Mesenchymal stem cell (in vitro differentiated cells and primary cell): ENCODE results near the gene DNAH3.
"Not testable (repeated sequence)": the region's sequence is repeated elsewhere in the genome, so short reads cannot be mapped to it uniquely, and the experiment has no call there.

Experiments used
- DNase-seq: peaks from one replicate; pipeline ENCODE4 v3.0.0-alpha.2; 2013
- H2AFZ ChIP-seq: one replicate; pipeline ENCODE4 v1.6.1; 2013; ENCODE audit warnings: low read depth, mild to moderate bottlenecking, control low read depth, inconsistent platforms, low read length, moderate library complexity
- H2AK5ac ChIP-seq: 2 replicates; pipeline ENCODE4 v1.6.1; 2013; ENCODE audit warnings: low read length, moderate library complexity, mild to moderate bottlenecking, inconsistent platforms; ENCODE audit not compliant: severe bottlenecking
- H2BK120ac ChIP-seq: one replicate; pipeline ENCODE4 v1.6.1; 2013; ENCODE audit warnings: low read depth, mild to moderate bottlenecking, inconsistent platforms, low read length, moderate library complexity
- H2BK12ac ChIP-seq, 2 experiments: one replicate each; pipeline ENCODE4 v1.6.1; 2013; ENCODE audit warnings: inconsistent platforms in 2 of 2, low read length in 2 of 2, mild to moderate bottlenecking in 2 of 2, moderate library complexity in 2 of 2, control low read depth in 1 of 2
- H2BK15ac ChIP-seq: one replicate; pipeline ENCODE4 v1.6.1; 2013; ENCODE audit warnings: mild to moderate bottlenecking, low read depth, inconsistent platforms; ENCODE audit not compliant: poor library complexity, severe bottlenecking
- H2BK5ac ChIP-seq: 2 replicates; pipeline ENCODE4 v1.6.1; 2013; ENCODE audit warnings: low read depth, mild to moderate bottlenecking, low read length, control low read depth, inconsistent platforms; ENCODE audit not compliant: poor library complexity, severe bottlenecking
- H3K14ac ChIP-seq, 2 experiments: one replicate each; pipeline ENCODE4 v1.6.1; 2013; ENCODE audit warnings: inconsistent platforms in 2 of 2, low read length in 2 of 2, control low read depth in 1 of 2, mild to moderate bottlenecking in 1 of 2, moderate library complexity in 1 of 2
- H3K18ac ChIP-seq, 2 experiments: one replicate each; pipeline ENCODE4 v1.6.1; 2013; ENCODE audit warnings: inconsistent platforms in 2 of 2, low read length in 2 of 2, control low read depth in 1 of 2, low read depth in 1 of 2, mild to moderate bottlenecking in 1 of 2
- H3K23ac ChIP-seq, 2 experiments: one replicate each; pipeline ENCODE4 v1.6.1; 2013; ENCODE audit warnings: inconsistent platforms in 2 of 2, low read length in 2 of 2, mild to moderate bottlenecking in 2 of 2, moderate library complexity in 2 of 2, control low read depth in 1 of 2
- H3K27ac ChIP-seq: 2 replicates; pipeline ENCODE4 v1.5.1; 2013; ENCODE audit warnings: mild to moderate bottlenecking, moderate library complexity, low read length, control low read depth, inconsistent platforms; ENCODE audit not compliant: poor library complexity, severe bottlenecking
- H3K27me3 ChIP-seq, 2 experiments: 2 replicates each; pipeline versions ENCODE4 v1.6.1 to v1.7.0; 2013; ENCODE audit warnings: low read length in 2 of 2, mild to moderate bottlenecking in 2 of 2, moderate library complexity in 2 of 2, control low read depth in 1 of 2, inconsistent platforms in 1 of 2; ENCODE audit not compliant: control insufficient read depth in 1 of 2, insufficient read depth in 1 of 2
- H3K36me3 ChIP-seq, 2 experiments: 2 replicates each; pipeline versions ENCODE4 v1.6.1 to v1.7.0; 2013; ENCODE audit warnings: low read length in 2 of 2, control low read depth in 1 of 2, inconsistent platforms in 1 of 2, low read depth in 1 of 2, mild to moderate bottlenecking in 1 of 2; ENCODE audit not compliant: insufficient read depth in 2 of 2, control insufficient read depth in 1 of 2
- H3K4ac ChIP-seq, 2 experiments: one replicate each; pipeline ENCODE4 v1.6.1; 2013; ENCODE audit warnings: inconsistent platforms in 2 of 2, low read length in 2 of 2, mild to moderate bottlenecking in 2 of 2, moderate library complexity in 2 of 2, control low read depth in 1 of 2, low read depth in 1 of 2
- H3K4me1 ChIP-seq: 2 replicates; pipeline ENCODE4 v1.6.1; 2013; ENCODE audit warnings: low read depth, low read length, control low read depth; ENCODE audit not compliant: control insufficient read depth, insufficient read depth
- H3K4me2 ChIP-seq: 2 replicates; pipeline ENCODE4 v1.6.1; 2013; ENCODE audit warnings: low read length, mild to moderate bottlenecking, inconsistent platforms; ENCODE audit not compliant: poor library complexity, severe bottlenecking
- H3K4me3 ChIP-seq, 2 experiments: 2 replicates each; pipeline versions ENCODE4 v1.5.1 to v1.7.0; 2013; ENCODE audit warnings: low read length in 2 of 2, mild to moderate bottlenecking in 2 of 2, control low read depth in 1 of 2, low read depth in 1 of 2; ENCODE audit not compliant: insufficient read depth in 1 of 2
- H3K79me1 ChIP-seq: replicated peaks from 2 replicates; pipeline ENCODE4 v1.6.1; 2013; ENCODE audit warnings: mild to moderate bottlenecking, control low read depth, low read length, inconsistent platforms; ENCODE audit not compliant: poor library complexity, severe bottlenecking
- H3K9ac ChIP-seq: 2 replicates; pipeline ENCODE4 v1.7.0; 2013; ENCODE audit warnings: mild to moderate bottlenecking, low read length, moderate library complexity
- H3K9me3 ChIP-seq: 2 replicates; pipeline ENCODE4 v1.7.0; 2013; ENCODE audit warnings: mild to moderate bottlenecking, low read length; ENCODE audit not compliant: control insufficient read depth
- H4K8ac ChIP-seq: one replicate; pipeline ENCODE4 v1.6.1; 2013; ENCODE audit warnings: inconsistent platforms, mild to moderate bottlenecking, low read length, moderate library complexity
- H4K91ac ChIP-seq: one replicate; pipeline ENCODE4 v1.6.1; 2013; ENCODE audit warnings: mild to moderate bottlenecking, low read length, inconsistent platforms
- WGBS: methylation state at CpG from one replicate; pipeline ENCODE4 v1.1.7; 2013; ENCODE audit warnings: mixed read lengths; 5-methylcytosine and 5-hydroxymethylcytosine counted together

The DNAH3 gene

DNA sequence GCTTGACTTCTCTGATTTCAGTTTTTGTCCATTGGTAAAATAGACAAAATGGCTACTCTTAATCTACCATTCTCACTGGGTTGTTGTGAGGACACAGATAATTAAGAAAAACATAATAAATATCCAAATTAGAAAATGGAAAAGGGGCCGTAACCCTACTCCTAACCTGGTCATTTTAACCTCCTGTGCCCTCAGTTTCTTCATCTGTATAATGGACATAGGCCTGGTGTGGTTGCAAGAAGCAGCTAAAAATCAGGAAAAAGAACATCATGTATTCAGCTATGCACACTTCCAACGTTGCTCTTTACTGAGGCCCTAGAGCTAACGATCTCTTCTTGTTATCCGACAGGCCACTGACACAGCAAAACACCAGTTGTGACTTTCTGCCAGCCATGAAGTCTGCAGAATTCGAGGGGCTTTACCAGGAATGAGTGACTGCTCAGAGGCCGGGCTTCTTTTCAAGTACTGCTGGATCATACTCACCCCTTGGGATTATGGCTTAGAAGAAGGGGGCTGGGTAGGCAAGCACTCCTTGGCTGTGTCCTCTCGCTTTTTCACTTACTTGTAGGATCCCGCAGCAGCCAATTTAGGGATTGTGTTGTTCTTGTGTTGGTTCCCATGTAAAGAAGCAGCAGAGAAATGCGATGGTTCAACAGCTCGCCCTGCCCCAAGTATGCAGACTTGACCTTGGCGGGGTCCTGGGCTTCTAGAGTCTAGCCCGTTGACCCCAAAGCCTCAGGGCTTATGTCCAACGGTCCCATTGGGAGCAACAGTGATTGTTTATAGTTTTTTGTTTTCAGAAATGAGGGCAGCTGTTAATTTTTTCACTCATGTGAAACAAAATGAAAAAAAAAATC lies 28.7 kb upstream of the DNAH3 start:
- H3K18ac ChIP-seq = no peak overlapping the region
- H3K4me3 ChIP-seq = no peak overlapping the region
- no peak overlapping the region for H4K8ac ChIP-seq
- DNase-seq = no peak
- peaks cover 13% of the 10 kb centered on the region for H3K9me3 ChIP-seq
- H2BK120ac ChIP-seq = no peak overlapping the region
- H3K4me2 ChIP-seq = no peak overlapping the region
- H2BK5ac ChIP-seq = no peak overlapping the region
- no peak overlapping the region for H2AK5ac ChIP-seq
- H3K79me1 ChIP-seq = no peaks in the 10 kb centered on the region
- no peak overlapping the region for H2BK15ac ChIP-seq
- no peak overlapping the region for H3K14ac ChIP-seq
- H3K36me3 ChIP-seq = peaks cover 20 to 84% of the 10 kb centered on the region in 2 experiments
- no peak overlapping the region for H3K27ac ChIP-seq
- no peaks in the 10 kb centered on the region for H3K4me1 ChIP-seq
- H3K23ac ChIP-seq = no peak overlapping the region
- H2BK12ac ChIP-seq = no peak overlapping the region
- no peak overlapping the region for H3K4ac ChIP-seq
- no peak overlapping the region for H2AFZ ChIP-seq
- no peak overlapping the region for H3K9ac ChIP-seq
- no peaks in the 10 kb centered on the region for H3K27me3 ChIP-seq
- no peak overlapping the region for H4K91ac ChIP-seq
- WGBS = 96% methylated on average over 12 of the region's 13 CpGs

DNA sequence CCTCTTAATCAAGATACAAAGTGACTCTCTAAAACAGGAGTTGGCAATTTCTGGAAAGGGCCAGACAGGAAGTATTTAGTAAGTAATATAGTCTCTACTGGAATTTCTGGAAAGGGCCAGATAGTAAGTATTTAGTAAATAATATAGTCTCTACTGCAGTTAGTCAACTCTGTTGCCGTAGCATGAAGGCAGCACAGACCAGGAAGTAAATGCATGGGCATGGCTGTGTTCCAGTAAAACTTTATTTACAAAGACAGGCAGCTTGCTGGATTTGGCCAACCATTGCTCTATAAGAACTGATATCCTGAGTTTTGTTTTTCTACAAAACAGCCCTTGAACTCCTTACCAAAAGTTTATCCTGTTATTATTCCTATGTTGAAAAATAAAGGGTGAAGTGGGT lies 24.8 kb upstream of the DNAH3 start:
- no peak overlapping the region for H2BK12ac ChIP-seq
- no peak overlapping the region for H2BK5ac ChIP-seq
- 92% methylated on average over 1 of the region's 1 CpG for WGBS
- no peak overlapping the region for H3K4me2 ChIP-seq
- H2BK120ac ChIP-seq = no peak overlapping the region
- H3K9ac ChIP-seq = no peak overlapping the region
- no peaks in the 10 kb centered on the region for H3K27me3 ChIP-seq
- no peak overlapping the region for H2AK5ac ChIP-seq
- no peak overlapping the region for H2BK15ac ChIP-seq
- no peak overlapping the region for H2AFZ ChIP-seq
- no peak overlapping the region for H3K14ac ChIP-seq
- DNase-seq = no peak
- no peak overlapping the region for H3K4ac ChIP-seq
- H3K4me3 ChIP-seq = no peak overlapping the region
- no peak overlapping the region for H3K23ac ChIP-seq
- no peaks in the 10 kb centered on the region for H3K4me1 ChIP-seq
- no peak overlapping the region for H4K91ac ChIP-seq
- peaks cover 30 to 91% of the 10 kb centered on the region in 2 experiments for H3K36me3 ChIP-seq
- no peak overlapping the region for H3K18ac ChIP-seq
- peaks cover 2% of the 10 kb centered on the region for H3K79me1 ChIP-seq
- H3K9me3 ChIP-seq = no peaks in the 10 kb centered on the region
- H3K27ac ChIP-seq = no peak overlapping the region
- H4K8ac ChIP-seq = no peak overlapping the region

DNA sequence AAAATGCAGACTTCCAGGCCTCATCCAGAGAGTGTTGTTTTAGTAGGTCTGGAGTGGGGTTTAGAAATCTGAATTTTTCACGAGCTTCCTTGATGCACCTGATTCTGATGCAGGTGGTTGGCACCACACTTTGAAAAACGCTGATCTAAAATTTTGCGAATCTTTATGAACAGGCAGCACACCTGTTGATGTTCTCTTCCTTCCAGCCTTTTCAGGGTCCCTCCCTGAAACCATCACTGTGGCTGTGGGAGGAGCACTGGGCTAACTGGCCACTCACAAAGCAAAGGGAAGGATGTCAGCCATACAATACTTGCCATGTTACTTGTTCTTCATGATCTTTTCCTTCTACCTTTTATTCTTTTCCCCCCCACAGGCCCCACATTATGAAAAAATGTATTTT lies 22.0 kb upstream of the DNAH3 start:
- Histone ChIP-seq H3K4me1 (peaks cover 5% of the 10 kb centered on the region), H3K18ac (no peak overlapping the region), H2BK120ac (no peak overlapping the region), H3K4me3 (no peak overlapping the region), H2BK12ac (no peak overlapping the region), H2BK5ac (no peak overlapping the region), H2AFZ (no peak overlapping the region), H3K27me3 (no peaks in the 10 kb centered on the region), H4K91ac (no peak overlapping the region), H3K27ac (no peak overlapping the region), H3K14ac (no peak overlapping the region), H3K36me3 (peaks cover 27 to 76% of the 10 kb centered on the region in 2 experiments), H4K8ac (no peak overlapping the region), H3K23ac (no peak overlapping the region), H3K9ac (no peak overlapping the region), H3K4ac (no peak overlapping the region), H2BK15ac (no peak overlapping the region), H3K79me1 (peaks cover 2% of the 10 kb centered on the region), H3K9me3 (no peaks in the 10 kb centered on the region), H3K4me2 (no peak overlapping the region), H2AK5ac (no peak overlapping the region)
- DNase-seq = no peak
- 95% methylated on average over 3 of the region's 3 CpGs for WGBS

DNA sequence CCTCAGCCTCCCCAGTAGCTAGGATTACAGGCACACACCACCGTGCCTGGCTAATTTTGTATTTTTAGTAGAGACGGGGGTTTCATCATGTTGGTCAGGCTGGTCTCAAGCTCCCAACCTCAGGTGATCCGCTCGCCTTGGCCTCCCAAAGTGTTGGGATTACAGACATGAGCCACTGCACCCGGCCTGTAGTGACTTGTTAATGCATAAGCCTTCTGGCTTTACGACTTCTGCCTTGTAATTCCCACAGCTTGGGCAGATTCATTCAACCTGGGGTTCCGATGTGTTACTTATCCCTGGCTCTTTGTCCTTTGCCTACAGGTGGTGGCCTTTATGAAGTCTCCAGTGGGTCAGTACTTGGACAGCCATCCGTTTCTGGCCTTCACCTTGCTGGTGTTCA lies 19.5 kb upstream of the DNAH3 start:
- not testable (repeated sequence) for H3K79me1 ChIP-seq, H3K9me3 ChIP-seq, H3K27ac ChIP-seq, H3K9ac ChIP-seq, H3K23ac ChIP-seq, H2BK15ac ChIP-seq, H4K8ac ChIP-seq, H2BK120ac ChIP-seq, H3K4ac ChIP-seq, H2AK5ac ChIP-seq, H3K4me3 ChIP-seq, H2AFZ ChIP-seq, H3K4me2 ChIP-seq, H2BK12ac ChIP-seq, H3K18ac ChIP-seq, H2BK5ac ChIP-seq, H3K14ac ChIP-seq, H3K27me3 ChIP-seq, DNase-seq, H4K91ac ChIP-seq
- peaks cover 32 to 75% of the 10 kb centered on the region in 2 experiments for H3K36me3 ChIP-seq
- H3K4me1 ChIP-seq = peaks cover 14% of the 10 kb centered on the region
- 97% methylated on average over 8 of the region's 8 CpGs for WGBS
